Calu3 (cell line): ENCODE measurements around the gene TMEM214. TPM values are rescaled to one million over a fixed set of nuclear protein-coding genes. Genes with fewer than 3 reads are reported as not detected.

ENCODE experiments used
- BruUV-seq: library from RNA; stranded (reverse); fragments of 400-500 nt; replicated peaks from 2 replicates; lab custom pipeline; 2021; lab: Mats Ljungman, UMichigan
- CTCF ChIA-PET: fragments of 300-600 bp; sonication (Branson Sonifier 250); formaldehyde crosslinking; loops from one replicate; lab custom pipeline; 2022; ENCODE audit warnings: antibody characterized with exemption; lab: Charles Lee
- DNase-seq: peaks from one replicate; pipeline ENCODE4 v3.0.0; 2022
- H3K27ac Mint-ChIP-seq: one replicate; pipeline ENCODE4 v1.8.0; 2022; ENCODE audit warnings: mixed read lengths; ENCODE audit not compliant: unreplicated experiment
- H3K27me3 Mint-ChIP-seq: one replicate; pipeline ENCODE4 v1.8.0; 2022; ENCODE audit warnings: mixed read lengths; ENCODE audit not compliant: unreplicated experiment
- H3K36me3 Mint-ChIP-seq: one replicate; pipeline ENCODE4 v1.8.0; 2022; ENCODE audit warnings: mild to moderate bottlenecking, moderate library complexity, mixed read lengths; ENCODE audit not compliant: insufficient read depth, unreplicated experiment
- H3K4me1 Mint-ChIP-seq: one replicate; pipeline ENCODE4 v1.8.0; 2022; ENCODE audit warnings: mild to moderate bottlenecking, low read depth, mixed read lengths; ENCODE audit not compliant: unreplicated experiment
- H3K4me3 Mint-ChIP-seq: one replicate; pipeline ENCODE4 v1.8.0; 2022; ENCODE audit warnings: mild to moderate bottlenecking, low read depth, moderate library complexity, mixed read lengths; ENCODE audit not compliant: unreplicated experiment
- H3K9me3 Mint-ChIP-seq: one replicate; pipeline ENCODE4 v1.8.0; 2022; ENCODE audit warnings: low read depth, mixed read lengths; ENCODE audit not compliant: unreplicated experiment
- intact Hi-C: fragments of 100-400 bp; cut with micrococcal nuclease; formaldehyde crosslinking; loops from one replicate; pipeline ENCODE4 v1.10.0; 2022; ENCODE audit not compliant: unreplicated experiment
- total RNA-seq: library from RNA; stranded (reverse); gene quantifications from 2 replicates; pipeline ENCODE4 v1.2.3, GENCODE V29; 2022
- TF ChIP-seq, protein P1 (sequence below): fragments of 200-600 bp; IDR thresholded peaks from one replicate; pipeline ENCODE4 v1.8.0; 2022; ENCODE audit warnings: antibody characterized with exemption; ENCODE audit not compliant: unreplicated experiment

Gene TMEM214
- total RNA-seq, 1 experiment from 2014 or later = 79.6 TPM

DNA sequence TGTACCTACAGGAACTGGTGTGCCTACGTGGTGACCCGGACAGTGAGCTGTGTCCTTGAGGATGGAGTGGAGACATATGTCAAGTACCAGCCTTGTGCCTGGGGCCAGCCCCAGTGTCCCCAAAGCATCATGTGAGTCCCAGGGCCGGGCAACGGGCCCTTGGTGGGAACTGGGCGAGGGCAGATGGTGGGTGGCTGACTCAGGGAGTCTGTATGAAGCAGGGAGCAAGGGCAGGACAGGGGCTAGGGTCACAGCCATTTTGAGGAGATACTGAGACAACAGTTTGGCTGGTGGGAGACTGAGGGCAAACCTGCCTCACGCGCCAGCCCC is 47.3 kb downstream of the TMEM214 start:
- intact Hi-C loops = no loop called here
- H3K27ac Mint-ChIP-seq = no peak overlapping the region
- TF ChIP-seq, protein P1, sequence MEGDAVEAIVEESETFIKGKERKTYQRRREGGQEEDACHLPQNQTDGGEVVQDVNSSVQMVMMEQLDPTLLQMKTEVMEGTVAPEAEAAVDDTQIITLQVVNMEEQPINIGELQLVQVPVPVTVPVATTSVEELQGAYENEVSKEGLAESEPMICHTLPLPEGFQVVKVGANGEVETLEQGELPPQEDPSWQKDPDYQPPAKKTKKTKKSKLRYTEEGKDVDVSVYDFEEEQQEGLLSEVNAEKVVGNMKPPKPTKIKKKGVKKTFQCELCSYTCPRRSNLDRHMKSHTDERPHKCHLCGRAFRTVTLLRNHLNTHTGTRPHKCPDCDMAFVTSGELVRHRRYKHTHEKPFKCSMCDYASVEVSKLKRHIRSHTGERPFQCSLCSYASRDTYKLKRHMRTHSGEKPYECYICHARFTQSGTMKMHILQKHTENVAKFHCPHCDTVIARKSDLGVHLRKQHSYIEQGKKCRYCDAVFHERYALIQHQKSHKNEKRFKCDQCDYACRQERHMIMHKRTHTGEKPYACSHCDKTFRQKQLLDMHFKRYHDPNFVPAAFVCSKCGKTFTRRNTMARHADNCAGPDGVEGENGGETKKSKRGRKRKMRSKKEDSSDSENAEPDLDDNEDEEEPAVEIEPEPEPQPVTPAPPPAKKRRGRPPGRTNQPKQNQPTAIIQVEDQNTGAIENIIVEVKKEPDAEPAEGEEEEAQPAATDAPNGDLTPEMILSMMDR = no peak
- peaks cover 13% of the 10 kb centered on the region for H3K4me1 Mint-ChIP-seq
- H3K27me3 Mint-ChIP-seq = peaks cover 41% of the 10 kb centered on the region
- DNase-seq = no peak
- no TSS peak for BruUV-seq
- peaks cover 5% of the 10 kb centered on the region for H3K36me3 Mint-ChIP-seq
- no peaks in the 10 kb centered on the region for H3K9me3 Mint-ChIP-seq
- no peak overlapping the region for H3K4me3 Mint-ChIP-seq
- CTCF ChIA-PET = no interaction called here

DNA sequence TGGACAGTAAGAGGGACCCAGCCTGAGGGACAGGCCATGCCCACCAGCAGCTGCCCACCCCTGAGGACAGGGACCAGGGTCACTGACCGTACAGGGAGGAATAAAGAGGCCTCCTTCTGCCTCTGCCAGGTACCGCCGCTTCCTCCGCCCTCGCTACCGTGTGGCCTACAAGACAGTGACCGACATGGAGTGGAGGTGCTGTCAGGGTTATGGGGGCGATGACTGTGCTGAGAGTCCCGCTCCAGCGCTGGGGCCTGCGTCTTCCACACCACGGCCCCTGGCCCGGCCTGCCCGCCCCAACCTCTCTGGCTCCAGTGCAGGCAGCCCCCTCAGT is 47.8 kb downstream of the TMEM214 start:
- no peak overlapping the region for H3K4me3 Mint-ChIP-seq
- no peak for DNase-seq
- no peak overlapping the region for H3K27ac Mint-ChIP-seq
- no TSS peak for BruUV-seq
- peaks cover 7% of the 10 kb centered on the region for H3K36me3 Mint-ChIP-seq
- H3K27me3 Mint-ChIP-seq = peaks cover 36% of the 10 kb centered on the region
- CTCF ChIA-PET = interaction anchor here (0.7 to 1.0 kb wide), 3 partner anchors 8 to 199 kb away, joined by 3 to 4 read pairs (median 3); no protein-coding TSS in a partner anchor
- TF ChIP-seq, protein P1 = no peak
- peaks cover 13% of the 10 kb centered on the region for H3K4me1 Mint-ChIP-seq
- no peaks in the 10 kb centered on the region for H3K9me3 Mint-ChIP-seq
- intact Hi-C loops = no loop called here

DNA sequence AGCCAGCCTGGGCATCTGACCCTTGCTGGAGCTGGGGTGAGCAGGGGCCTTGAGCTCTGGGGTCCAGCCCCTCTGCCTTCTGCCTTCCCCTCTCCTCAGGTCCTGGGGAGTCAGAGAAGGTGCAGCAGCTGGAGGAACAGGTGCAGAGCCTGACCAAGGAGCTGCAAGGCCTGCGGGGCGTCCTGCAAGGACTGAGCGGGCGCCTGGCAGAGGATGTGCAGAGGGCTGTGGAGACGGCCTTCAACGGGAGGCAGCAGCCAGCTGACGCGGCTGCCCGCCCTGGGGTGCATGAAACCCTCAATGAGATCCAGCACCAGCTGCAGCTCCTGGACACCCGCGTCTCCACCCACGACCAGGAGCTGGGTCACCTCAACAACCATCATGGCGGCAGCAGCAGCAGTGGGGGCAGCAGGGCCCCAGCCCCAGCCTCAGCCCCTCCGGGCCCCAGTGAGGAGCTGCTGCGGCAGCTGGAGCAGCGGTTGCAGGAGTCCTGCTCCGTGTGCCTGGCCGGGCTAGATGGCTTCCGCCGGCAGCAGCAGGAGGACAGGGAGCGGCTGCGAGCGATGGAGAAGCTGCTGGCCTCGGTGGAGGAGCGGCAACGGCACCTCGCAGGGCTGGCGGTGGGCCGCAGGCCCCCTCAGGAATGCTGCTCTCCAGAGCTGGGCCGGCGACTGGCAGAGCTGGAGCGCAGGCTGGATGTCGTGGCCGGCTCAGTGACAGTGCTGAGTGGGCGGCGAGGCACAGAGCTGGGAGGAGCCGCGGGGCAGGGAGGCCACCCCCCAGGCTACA is 49.4 kb downstream of the TMEM214 start:
- CTCF ChIA-PET = interaction anchor here (0.6 to 1.4 kb wide), 3 partner anchors 11 to 82 kb away, joined by 3 to 8 read pairs (median 4); partner anchors contain the start of genes AGBL5 and OST4
- intact Hi-C loops = no loop called here
- no TSS peak for BruUV-seq

DNA sequence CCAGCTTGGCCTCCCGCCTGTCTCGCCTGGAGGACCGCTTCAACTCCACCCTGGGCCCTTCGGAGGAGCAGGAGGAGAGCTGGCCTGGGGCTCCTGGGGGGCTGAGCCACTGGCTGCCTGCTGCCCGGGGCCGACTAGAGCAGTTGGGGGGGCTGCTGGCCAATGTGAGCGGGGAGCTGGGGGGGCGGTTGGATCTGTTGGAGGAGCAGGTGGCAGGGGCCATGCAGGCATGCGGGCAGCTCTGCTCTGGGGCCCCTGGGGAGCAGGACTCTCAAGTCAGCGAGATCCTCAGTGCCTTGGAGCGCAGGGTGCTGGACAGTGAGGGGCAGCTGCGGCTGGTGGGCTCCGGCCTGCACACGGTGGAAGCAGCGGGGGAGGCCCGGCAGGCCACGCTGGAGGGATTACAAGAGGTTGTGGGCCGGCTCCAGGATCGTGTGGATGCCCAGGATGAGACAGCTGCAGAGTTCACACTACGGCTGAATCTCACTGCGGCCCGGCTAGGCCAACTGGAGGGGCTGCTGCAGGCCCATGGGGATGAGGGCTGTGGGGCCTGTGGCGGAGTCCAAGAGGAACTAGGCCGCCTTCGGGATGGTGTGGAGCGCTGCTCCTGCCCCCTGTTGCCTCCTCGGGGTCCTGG is 50.1 kb downstream of the TMEM214 start:
- CTCF ChIA-PET = interaction anchor here (0.6 to 1.4 kb wide), 2 partner anchors 15 to 81 kb away, joined by 3 to 4 read pairs; no protein-coding TSS in a partner anchor
- H3K9me3 Mint-ChIP-seq = no peaks in the 10 kb centered on the region
- no peak for DNase-seq
- TF ChIP-seq, protein P1 = no peak
- H3K4me1 Mint-ChIP-seq = peaks cover 20% of the 10 kb centered on the region
- intact Hi-C loops = no loop called here
- no TSS peak for BruUV-seq
- H3K27me3 Mint-ChIP-seq = peaks cover 13% of the 10 kb centered on the region
- H3K36me3 Mint-ChIP-seq = peaks cover 25% of the 10 kb centered on the region
- no peak overlapping the region for H3K4me3 Mint-ChIP-seq
- H3K27ac Mint-ChIP-seq = no peak overlapping the region

More for the DNA sequence above, 49.4 kb downstream of the TMEM214 start:
- no peak overlapping the region for H3K4me3 Mint-ChIP-seq
- no peak for DNase-seq
- peaks cover 24% of the 10 kb centered on the region for H3K36me3 Mint-ChIP-seq
- H3K9me3 Mint-ChIP-seq = no peaks in the 10 kb centered on the region
- H3K27me3 Mint-ChIP-seq = peaks cover 20% of the 10 kb centered on the region
- no peak overlapping the region for H3K27ac Mint-ChIP-seq
- TF ChIP-seq, protein P1 = no peak
- peaks cover 17% of the 10 kb centered on the region for H3K4me1 Mint-ChIP-seq
